ENCODE measurements around the gene SLC22A23. TPM values are rescaled to one million over a fixed set of nuclear protein-coding genes. Genes with fewer than 3 reads are reported as not detected.

SLC22A23 gene
- total RNA-seq, 1 experiment from 2014 or later, result 6.8 TPM

DNA sequence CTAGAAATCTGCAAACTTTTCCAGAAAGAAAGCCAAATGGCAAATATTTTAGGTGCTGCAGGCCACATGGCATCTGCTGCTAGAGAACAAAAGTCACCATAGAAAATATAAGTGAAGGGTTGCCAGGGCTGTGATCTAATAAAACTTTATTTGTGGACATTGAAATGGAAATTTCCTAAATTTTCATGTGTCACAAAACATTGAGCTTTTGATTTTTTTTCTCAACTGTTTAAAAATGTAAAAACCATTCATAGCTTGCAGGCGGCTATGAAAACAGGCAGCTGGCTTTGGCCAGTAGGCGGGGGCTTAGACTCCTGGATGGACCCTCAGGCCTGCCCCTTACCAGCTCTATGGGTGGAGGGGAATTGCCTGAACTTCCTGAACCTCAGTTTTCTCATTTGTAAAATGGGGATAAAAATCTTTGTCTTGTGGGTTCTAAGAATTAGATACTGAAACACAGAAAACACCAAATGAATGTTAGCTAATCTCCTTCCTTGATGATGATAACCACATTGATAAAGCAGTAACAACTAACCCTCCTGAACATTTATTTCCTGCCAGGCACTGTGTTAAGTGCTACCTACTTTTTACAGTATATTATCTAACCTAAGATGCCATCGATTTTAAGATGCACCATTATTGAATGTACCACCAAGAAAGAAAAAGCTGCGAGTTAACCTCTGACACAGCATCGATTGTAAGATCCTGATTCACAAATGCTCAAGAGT, 85.5 kb downstream of the SLC22A23 start:
- no peak for DNase-seq
- no peak overlapping the region for H3K9ac ChIP-seq (ENCODE audit: extremely low read depth, insufficient read length, low read length)
- H2BK20ac ChIP-seq (ENCODE audit: low read depth, low read length, poor library complexity, severe bottlenecking), result no peak overlapping the region
- Mint-ChIP-seq H3K27me3 (ENCODE audit: low read depth) (no peaks in the 10 kb centered on the region; the same call in 1 of the 2 replicates), H3K9me3 (no peaks in the 10 kb centered on the region), H3K4me3 (no peak overlapping the region), H3K4me1 (peaks cover 11 to 12% of the 10 kb centered on the region in 2 experiments), H3K36me3 (ENCODE audit: insufficient read depth in 1 of 3, low read depth in 3 of 3) (peaks cover 0 to 5% (median 0%) of the 10 kb centered on the region in 3 experiments; a peak in 1 of 7 replicates), H3K27ac (no peak overlapping the region)
- H2BK5ac ChIP-seq (ENCODE audit: insufficient read length, low read length), result no peak overlapping the region
- no peak overlapping the region for H2AK5ac ChIP-seq (ENCODE audit: insufficient read length, low read length)
- no peak overlapping the region for H4K91ac ChIP-seq (ENCODE audit: insufficient read length, low read depth, low read length)
- no peak overlapping the region for H3K18ac ChIP-seq (ENCODE audit: insufficient read length, low read depth, low read length)
- WGBS (ENCODE audit: extremely low coverage, insufficient read length, low lambda C conversion rate), result no CpG with 5 or more reads among the region's 5 CpGs
- H2AFZ ChIP-seq (ENCODE audit: low read length), result no peak overlapping the region
- no peak overlapping the region for H4K8ac ChIP-seq (replicated peaks; ENCODE audit: insufficient read length, low read depth, low read length)
- H2BK12ac ChIP-seq (ENCODE audit: insufficient read length, low read depth, low read length), result no peak overlapping the region
- no peaks in the 10 kb centered on the region for H3K27me3 ChIP-seq (ENCODE audit: insufficient read depth, low read length)
- H3K14ac ChIP-seq (ENCODE audit: insufficient read depth, low read length), result no peak overlapping the region
- no peak overlapping the region for H3K23ac ChIP-seq (ENCODE audit: insufficient read length, low read depth, low read length)
- H4K20me1 ChIP-seq (ENCODE audit: control insufficient read depth, insufficient read depth, insufficient read length), result peaks cover 2% of the 10 kb centered on the region
- no peak overlapping the region for H3K4me2 ChIP-seq (ENCODE audit: insufficient read depth, insufficient read length, low read length)
- H4K5ac ChIP-seq (ENCODE audit: insufficient read length, low read depth, low read length), result no peak overlapping the region
- TF ChIP-seq, protein P1, sequence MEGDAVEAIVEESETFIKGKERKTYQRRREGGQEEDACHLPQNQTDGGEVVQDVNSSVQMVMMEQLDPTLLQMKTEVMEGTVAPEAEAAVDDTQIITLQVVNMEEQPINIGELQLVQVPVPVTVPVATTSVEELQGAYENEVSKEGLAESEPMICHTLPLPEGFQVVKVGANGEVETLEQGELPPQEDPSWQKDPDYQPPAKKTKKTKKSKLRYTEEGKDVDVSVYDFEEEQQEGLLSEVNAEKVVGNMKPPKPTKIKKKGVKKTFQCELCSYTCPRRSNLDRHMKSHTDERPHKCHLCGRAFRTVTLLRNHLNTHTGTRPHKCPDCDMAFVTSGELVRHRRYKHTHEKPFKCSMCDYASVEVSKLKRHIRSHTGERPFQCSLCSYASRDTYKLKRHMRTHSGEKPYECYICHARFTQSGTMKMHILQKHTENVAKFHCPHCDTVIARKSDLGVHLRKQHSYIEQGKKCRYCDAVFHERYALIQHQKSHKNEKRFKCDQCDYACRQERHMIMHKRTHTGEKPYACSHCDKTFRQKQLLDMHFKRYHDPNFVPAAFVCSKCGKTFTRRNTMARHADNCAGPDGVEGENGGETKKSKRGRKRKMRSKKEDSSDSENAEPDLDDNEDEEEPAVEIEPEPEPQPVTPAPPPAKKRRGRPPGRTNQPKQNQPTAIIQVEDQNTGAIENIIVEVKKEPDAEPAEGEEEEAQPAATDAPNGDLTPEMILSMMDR (conservative IDR thresholded peaks at IDR 0.05), result no peak
- H3K79me1 ChIP-seq (ENCODE audit: insufficient read depth, low read depth, low read length, poor library complexity, severe bottlenecking), result no peaks in the 10 kb centered on the region
- H3T11ph ChIP-seq (ENCODE audit: low read length), result no peak overlapping the region
- no peak overlapping the region for H3K56ac ChIP-seq (ENCODE audit: insufficient read length, low read depth, low read length)
- no peak overlapping the region for H2BK120ac ChIP-seq (ENCODE audit: low read depth, low read length, poor library complexity, severe bottlenecking)
- no peak overlapping the region for H3K27ac ChIP-seq (ENCODE audit: insufficient read length, low read depth, low read length)
- no peaks in the 10 kb centered on the region for H3K9me3 ChIP-seq (ENCODE audit: control insufficient read depth, low read depth, low read length)
- H2BK15ac ChIP-seq (ENCODE audit: low read depth, low read length), result no peak overlapping the region
- H3K23me2 ChIP-seq (ENCODE audit: insufficient read length, low read depth, low read length, poor library complexity, severe bottlenecking), result no peaks in the 10 kb centered on the region
- no peaks in the 10 kb centered on the region; the same call in 1 of the 2 replicates for H3K79me2 ChIP-seq (ENCODE audit: insufficient read depth, low read length)
- H3K4me1 ChIP-seq (ENCODE audit: insufficient read depth, low read length), result no peaks in the 10 kb centered on the region; the same call in 1 of the 2 replicates
- no peak overlapping the region for H3K4ac ChIP-seq (ENCODE audit: low read depth, low read length)
